Stimulated activated CD4-positive, alpha-beta T cell treated with anti-CD3 and anti-CD28 coated beads, Interleukin-1b, Interleukin-23, amount 100 ng/mL, for 4 hours (primary cell): ENCODE results near the gene ZNF440.
"Not testable (repeated sequence)": the region's sequence is repeated elsewhere in the genome, so short reads cannot be mapped to it uniquely, and the experiment has no call there.

Source experiments
- DNase-seq, 2 donors: peaks; one replicate each; pipeline ENCODE4 v3.0.0-alpha.2; 2020; ENCODE audit warnings: low read depth in 2 of 2

Gene ZNF440

GRCh38 chr19:11828957-11829876, 15.1 kb downstream of the ZNF440 start:
- DNase-seq: not testable (repeated sequence)

- no peak for DNase-seq
Observed at GRCh38 chr19:11832253-11832912, 18.3 kb downstream of the ZNF440 start.

- no peak for DNase-seq
Observed at GRCh38 chr19:11833541-11833940, 19.5 kb downstream of the ZNF440 start.

- DNase-seq: not testable (repeated sequence)
Observed at GRCh38 chr19:11835626-11836066, 21.6 kb downstream of the ZNF440 start.

- DNase-seq: no peak
Observed at GRCh38 chr19:11843722-11844121, 29.6 kb downstream of the ZNF440 start.

GRCh38 chr19:11847615-11848014, 33.5 kb downstream of the ZNF440 start:
- not testable (repeated sequence) for DNase-seq

GRCh38 chr19:11848200-11848593, 34.1 kb downstream of the ZNF440 start:
- DNase-seq: no peak

- peak; percentile 64 to 89 for DNase-seq
Observed at GRCh38 chr19:11848594-11849469, 34.8 kb downstream of the ZNF440 start, which contains the start of gene ZNF439. Gene ZNF439, plus strand, starts transcription at chr19:11848726. Its CDS starts 142 bp downstream, at chr19:11848868.

GRCh38 chr19:11850289-11850688, 36.2 kb downstream of the ZNF440 start:
- not testable (repeated sequence) for DNase-seq

- no peak for DNase-seq
Observed at GRCh38 chr19:11853358-11853757, 39.3 kb downstream of the ZNF440 start.

- no peak for DNase-seq
Observed at GRCh38 chr19:11856596-11857250, 42.6 kb downstream of the ZNF440 start.

- DNase-seq: no peak
Observed at GRCh38 chr19:11860721-11861120, 46.6 kb downstream of the ZNF440 start.

GRCh38 chr19:11861301-11861700, 47.2 kb downstream of the ZNF440 start:
- DNase-seq: no peak

GRCh38 chr19:11867766-11868165, 53.7 kb downstream of the ZNF440 start:
- DNase-seq: not testable (repeated sequence)

GRCh38 chr19:11868188-11868587, 54.1 kb downstream of the ZNF440 start:
- no peak for DNase-seq

- no peak for DNase-seq
Observed at GRCh38 chr19:11872624-11873023, 58.6 kb downstream of the ZNF440 start.

GRCh38 chr19:11873762-11874161, 59.7 kb downstream of the ZNF440 start:
- no peak for DNase-seq

- peak; percentile 15 to 38 for DNase-seq
Observed at GRCh38 chr19:11879687-11880266, 65.7 kb downstream of the ZNF440 start.

- DNase-seq: no peak
Observed at GRCh38 chr19:11880598-11880997, 66.5 kb downstream of the ZNF440 start.

- peak; percentile 30 to 57 for DNase-seq
Observed at GRCh38 chr19:11881151-11881800, 67.2 kb downstream of the ZNF440 start.
